ENCODE measurements around the gene IGSF11.
"Not testable (repeated sequence)": the region's sequence is repeated elsewhere in the genome, so short reads cannot be mapped to it uniquely, and the experiment has no call there.

The IGSF11 gene

DNA sequence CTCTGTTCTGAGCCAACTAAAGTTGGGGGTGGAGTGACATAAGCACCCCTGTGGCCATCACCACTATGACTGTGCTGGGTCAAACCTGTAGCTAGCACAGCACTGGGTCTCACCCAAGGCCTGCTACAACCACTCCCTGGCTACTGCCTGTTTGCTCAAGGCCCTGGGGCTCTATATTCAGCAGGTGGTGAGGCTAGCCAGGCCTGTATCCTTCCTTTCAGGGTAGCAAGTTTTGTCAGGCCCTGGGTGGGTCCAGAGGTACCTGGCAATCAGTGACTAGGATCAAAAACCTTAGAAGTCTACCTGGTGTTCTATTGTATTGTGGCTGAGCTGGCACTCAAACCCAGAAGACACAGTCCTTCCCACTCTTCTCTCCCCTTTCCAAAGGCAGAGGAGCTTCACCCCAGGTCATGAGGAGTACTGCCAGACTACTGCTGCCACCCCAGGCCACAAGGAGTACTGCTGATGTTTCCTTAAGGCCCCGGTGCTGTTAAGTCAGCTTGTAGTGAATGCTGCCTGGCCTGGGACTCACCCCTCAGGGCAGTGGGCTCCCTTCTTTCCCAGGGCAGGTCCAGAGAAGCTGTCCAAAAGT, 170.8 kb downstream of the IGSF11 start:
- no peak for DNase-seq

DNA sequence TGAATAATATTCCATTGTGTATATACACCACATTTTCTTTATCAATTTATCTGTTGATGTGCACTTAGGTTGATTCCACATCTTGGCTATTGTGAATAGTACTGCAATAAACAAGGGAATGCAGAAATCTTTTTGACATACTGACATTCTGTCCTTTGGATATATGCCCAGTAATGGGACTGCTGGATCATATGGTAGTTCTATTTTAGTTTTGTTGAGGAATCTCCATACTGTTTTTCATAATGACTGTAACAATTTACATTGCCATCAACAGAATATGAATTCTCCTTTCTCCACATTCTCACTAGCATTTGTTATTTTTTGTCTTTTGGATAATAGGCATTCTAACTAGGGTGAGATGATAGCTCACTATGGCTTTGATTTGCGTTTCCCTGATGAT, 174.7 kb downstream of the IGSF11 start:
- DNase-seq: no peak

DNA sequence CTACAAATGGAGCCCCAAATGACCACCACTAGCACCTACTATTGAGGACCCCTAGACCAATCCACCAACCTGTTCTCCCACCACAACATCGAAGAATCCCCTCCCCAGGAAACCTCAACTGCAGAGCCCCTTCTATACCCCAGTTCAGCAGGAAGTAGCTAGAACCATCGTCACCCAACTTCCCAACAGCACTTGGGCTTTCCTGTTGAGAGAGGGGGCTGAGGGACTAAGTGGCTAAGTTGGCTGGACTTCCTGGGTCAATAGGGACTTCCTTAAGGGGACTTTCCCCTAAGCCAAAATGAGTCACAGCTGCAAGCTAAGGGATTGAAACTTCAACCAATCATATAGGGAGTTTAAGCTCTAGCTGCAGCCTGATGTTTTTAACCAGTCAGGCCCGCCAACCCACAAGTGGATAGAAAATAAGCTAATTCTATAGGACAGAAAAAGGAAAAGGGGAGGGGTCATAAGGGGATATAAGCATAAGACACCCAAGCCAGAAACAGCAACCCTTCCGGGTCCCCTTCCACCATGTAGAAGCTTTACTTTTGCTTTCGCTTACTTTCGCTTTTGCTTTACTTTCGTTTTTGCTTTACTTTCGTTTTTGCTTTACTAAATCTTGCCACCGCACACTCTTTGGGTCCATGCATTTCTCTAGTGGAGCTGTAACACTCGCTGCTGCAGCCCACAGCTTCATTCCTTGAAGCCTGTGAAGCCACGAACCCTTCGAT, 183.0 kb downstream of the IGSF11 start:
- not testable (repeated sequence) for DNase-seq

- DNase-seq: no peak
Measured at GRCh38 chr3:118850687-118851086, 184.0 kb downstream of the IGSF11 start.
